HepG2 (cell line): Measurements from ENCODE around the gene MARF1. TPM values are rescaled to one million over a fixed set of nuclear protein-coding genes. Genes with fewer than 3 reads are reported as not detected.

Source experiments
- CC2D1A ChIP-seq: sonication (generic); formaldehyde crosslinking; IDR thresholded peaks from 2 replicates; pipeline ENCODE4 v1.8.1; 2023; ENCODE audit warnings: mild to moderate bottlenecking, missing genetic modification reagents
- ELF4 ChIP-seq: sonication (generic); formaldehyde crosslinking; IDR thresholded peaks from 2 replicates; pipeline ENCODE4 v1.5.0; 2020; ENCODE audit warnings: missing genetic modification reagents, mild to moderate bottlenecking, moderate library complexity, borderline replicate concordance
- FOXJ3 ChIP-seq: sonication (generic); formaldehyde crosslinking; IDR thresholded peaks from 2 replicates; pipeline ENCODE4 v1.4.0; 2020; ENCODE audit warnings: missing genetic modification reagents, mild to moderate bottlenecking, borderline replicate concordance
- GATAD2A ChIP-seq: IDR thresholded peaks from 2 replicates; pipeline ENCODE4 v1.6.1; 2016
- GMEB2 ChIP-seq: IDR thresholded peaks from 2 replicates; pipeline ENCODE4 v1.6.1; 2016; ENCODE audit warnings: missing biosample characterization, missing genetic modification reagents, low read depth
- HOXA9 ChIP-seq: sonication (generic); formaldehyde crosslinking; IDR thresholded peaks from 2 replicates; pipeline ENCODE4 v1.8.1; 2022; ENCODE audit warnings: missing genetic modification reagents, mild to moderate bottlenecking, moderate library complexity, borderline replicate concordance
- ISL2 ChIP-seq: sonication (generic); formaldehyde crosslinking; IDR thresholded peaks from 2 replicates; pipeline ENCODE4 v1.5.0; 2020; ENCODE audit warnings: missing genetic modification reagents
- KMT2A ChIP-seq: sonication (generic); formaldehyde crosslinking; IDR thresholded peaks from 2 replicates; pipeline ENCODE4 v1.4.0; 2020; ENCODE audit warnings: missing genetic modification reagents
- MXD1 ChIP-seq: sonication (generic); formaldehyde crosslinking; IDR thresholded peaks from 2 replicates; pipeline ENCODE4 v1.4.0; 2020; ENCODE audit warnings: mild to moderate bottlenecking, missing genetic modification reagents
- NRL ChIP-seq: sonication (generic); formaldehyde crosslinking; IDR thresholded peaks from 2 replicates; pipeline ENCODE4 v1.5.0; 2020; ENCODE audit warnings: missing genetic modification reagents, mild to moderate bottlenecking, moderate library complexity, borderline replicate concordance
- SIX4 ChIP-seq: sonication (generic); formaldehyde crosslinking; IDR thresholded peaks from 2 replicates; pipeline ENCODE4 v1.4.0; 2020; ENCODE audit warnings: missing genetic modification reagents
- SMAD1 ChIP-seq: sonication (generic); formaldehyde crosslinking; IDR thresholded peaks from 2 replicates; pipeline ENCODE4 v1.4.0; 2020; ENCODE audit warnings: missing genetic modification reagents, low read depth, mild to moderate bottlenecking, borderline replicate concordance
- ZBTB7B ChIP-seq: sonication (generic); formaldehyde crosslinking; IDR thresholded peaks from 2 replicates; pipeline ENCODE4 v1.4.0; 2020; ENCODE audit warnings: missing genetic modification reagents
- ZNF331 ChIP-seq: sonication (generic); formaldehyde crosslinking; IDR thresholded peaks from 2 replicates; pipeline ENCODE4 v1.4.0; 2020; ENCODE audit warnings: missing genetic modification reagents
- ZNF530 ChIP-seq: sonication (generic); formaldehyde crosslinking; IDR thresholded peaks from 2 replicates; pipeline ENCODE4 v1.5.0; 2020; ENCODE audit warnings: low read depth, mild to moderate bottlenecking, missing genetic modification reagents
- ZNF558 ChIP-seq: sonication (generic); formaldehyde crosslinking; IDR thresholded peaks from 2 replicates; pipeline ENCODE4 v1.9.0; 2022; ENCODE audit warnings: mild to moderate bottlenecking, missing genetic modification reagents, borderline replicate concordance
- ZNF569 ChIP-seq: sonication (generic); formaldehyde crosslinking; IDR thresholded peaks from 2 replicates; pipeline ENCODE4 v1.5.0; 2020; ENCODE audit warnings: mild to moderate bottlenecking, missing genetic modification reagents, moderate library complexity, borderline replicate concordance
- polyA plus RNA-seq, 8 experiments: library from polyadenylated mRNA; depleted of rRNA in 3 of 8; stranded (reverse) in 7 of 8; unstranded in 1 of 8; fragments of >200 nt; fragmentation: Illumina TruSeq in 4 of 8; extraction: Trizol in 4 of 8; gene quantifications; 2 replicates each; pipeline versions ENCODE4 v1.2.1 to v1.2.3, GENCODE V29; 2011 to 2016; ENCODE audit warnings: low read depth in 4 of 8, missing spikeins in 1 of 8, mixed read lengths in 1 of 8; ENCODE audit not compliant: insufficient read depth in 1 of 8
- total RNA-seq, 5 experiments: library from RNA; depleted of rRNA; stranded (reverse); fragments of >200 nt; fragmentation: Illumina TruSeq; extraction: Trizol; gene quantifications; 2 replicates each; pipeline ENCODE4 v1.2.3, GENCODE V29; 2016; ENCODE audit warnings: low read depth in 1 of 5
- TF ChIP-seq, protein P1 (sequence below), 2 experiments: IDR thresholded peaks; 2 replicates each; pipeline ENCODE4 v1.6.1; 2011 to 2012; ENCODE audit warnings: low read length in 2 of 2, borderline replicate concordance in 1 of 2, low read depth in 1 of 2, mild to moderate bottlenecking in 1 of 2, moderate library complexity in 1 of 2
- TF ChIP-seq, protein P2 (sequence below), 2 experiments: sonication (generic) in 1 of 2; formaldehyde crosslinking in 1 of 2; IDR thresholded peaks; 2 replicates each; pipeline versions ENCODE4 v1.5.1 to v1.6.1; 2011 to 2020; ENCODE audit warnings: borderline replicate concordance in 1 of 2, low read depth in 1 of 2, low read length in 1 of 2, mild to moderate bottlenecking in 1 of 2, missing genetic modification reagents in 1 of 2, moderate library complexity in 1 of 2
- TF ChIP-seq, protein P3 (sequence below): IDR thresholded peaks from 2 replicates; pipeline ENCODE4 v1.6.1; 2016; ENCODE audit warnings: low read depth, control low read depth

MARF1 gene
- total and polyA plus RNA-seq, 2 of the 13 experiments (the other 11 are each of a cell fraction or from before 2014, with no cell fraction given) = 8.7 to 20.7 TPM

DNA sequence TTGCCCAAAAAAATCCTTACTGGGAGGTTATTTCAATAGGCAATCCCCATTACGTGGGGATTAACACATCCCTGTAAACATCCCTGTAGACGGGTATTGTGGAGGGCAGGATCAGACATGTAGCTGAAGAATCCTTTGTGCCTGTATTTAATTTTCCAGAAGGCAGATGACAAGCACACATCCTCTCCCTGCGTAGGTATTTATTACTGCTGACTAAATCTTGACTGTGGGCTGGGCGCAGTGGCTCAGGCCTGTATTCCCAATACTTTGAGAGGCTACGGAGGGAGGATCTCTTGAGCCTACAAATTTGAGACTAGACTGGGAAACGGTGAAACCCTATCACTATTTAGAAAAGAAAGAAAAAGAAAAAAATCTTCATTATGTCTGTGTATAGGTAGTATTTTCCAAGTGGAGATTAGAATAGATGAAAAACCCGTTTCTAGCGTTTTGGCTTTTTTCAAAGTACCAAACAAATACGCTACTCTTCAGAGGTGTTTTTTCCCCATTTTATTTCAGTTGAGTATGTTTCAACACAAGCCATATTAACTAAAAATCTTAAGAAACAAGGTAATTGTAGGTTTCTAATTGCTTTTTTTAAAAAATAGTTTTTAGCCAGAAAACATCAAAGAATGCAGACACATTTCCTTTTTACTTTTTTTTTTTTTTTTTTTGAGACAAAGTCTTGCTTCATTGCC, 1.5 kb upstream of the MARF1 start (continued):
- TF ChIP-seq GMEB2 (CRISPR knock-in tag) (no peak), ZBTB7B (CRISPR knock-in tag) (no peak), KMT2A (CRISPR knock-in tag) (0 out of 2 replicates have a peak, but pooled peaks have one; percentile 45), MXD1 (CRISPR knock-in tag) (no peak), ZNF558 (CRISPR knock-in tag) (no peak), ZNF530 (CRISPR knock-in tag) (no peak), GATAD2A (CRISPR knock-in tag) (no peak), FOXJ3 (CRISPR knock-in tag) (no peak), CC2D1A (CRISPR knock-in tag) (no peak), SIX4 (CRISPR knock-in tag) (peak; percentile 49; the same call in 1 of the 2 replicates), ZNF331 (CRISPR knock-in tag) (peak; percentile 52; the same call in 1 of the 2 replicates), SMAD1 (CRISPR knock-in tag) (no peak), ZNF569 (CRISPR knock-in tag) (no peak), ELF4 (CRISPR knock-in tag) (no peak), HOXA9 (CRISPR knock-in tag) (no peak), NRL (CRISPR knock-in tag) (no peak), ISL2 (CRISPR knock-in tag) (0 out of 2 replicates have a peak, but pooled peaks have one; percentile 48)
- TF ChIP-seq, protein P1, sequence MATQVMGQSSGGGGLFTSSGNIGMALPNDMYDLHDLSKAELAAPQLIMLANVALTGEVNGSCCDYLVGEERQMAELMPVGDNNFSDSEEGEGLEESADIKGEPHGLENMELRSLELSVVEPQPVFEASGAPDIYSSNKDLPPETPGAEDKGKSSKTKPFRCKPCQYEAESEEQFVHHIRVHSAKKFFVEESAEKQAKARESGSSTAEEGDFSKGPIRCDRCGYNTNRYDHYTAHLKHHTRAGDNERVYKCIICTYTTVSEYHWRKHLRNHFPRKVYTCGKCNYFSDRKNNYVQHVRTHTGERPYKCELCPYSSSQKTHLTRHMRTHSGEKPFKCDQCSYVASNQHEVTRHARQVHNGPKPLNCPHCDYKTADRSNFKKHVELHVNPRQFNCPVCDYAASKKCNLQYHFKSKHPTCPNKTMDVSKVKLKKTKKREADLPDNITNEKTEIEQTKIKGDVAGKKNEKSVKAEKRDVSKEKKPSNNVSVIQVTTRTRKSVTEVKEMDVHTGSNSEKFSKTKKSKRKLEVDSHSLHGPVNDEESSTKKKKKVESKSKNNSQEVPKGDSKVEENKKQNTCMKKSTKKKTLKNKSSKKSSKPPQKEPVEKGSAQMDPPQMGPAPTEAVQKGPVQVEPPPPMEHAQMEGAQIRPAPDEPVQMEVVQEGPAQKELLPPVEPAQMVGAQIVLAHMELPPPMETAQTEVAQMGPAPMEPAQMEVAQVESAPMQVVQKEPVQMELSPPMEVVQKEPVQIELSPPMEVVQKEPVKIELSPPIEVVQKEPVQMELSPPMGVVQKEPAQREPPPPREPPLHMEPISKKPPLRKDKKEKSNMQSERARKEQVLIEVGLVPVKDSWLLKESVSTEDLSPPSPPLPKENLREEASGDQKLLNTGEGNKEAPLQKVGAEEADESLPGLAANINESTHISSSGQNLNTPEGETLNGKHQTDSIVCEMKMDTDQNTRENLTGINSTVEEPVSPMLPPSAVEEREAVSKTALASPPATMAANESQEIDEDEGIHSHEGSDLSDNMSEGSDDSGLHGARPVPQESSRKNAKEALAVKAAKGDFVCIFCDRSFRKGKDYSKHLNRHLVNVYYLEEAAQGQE (IDR thresholded peaks at IDR 0.05; ENCODE audit: borderline replicate concordance in 1 of 2, low read depth in 1 of 2, low read length in 2 of 2) = no peak
- TF ChIP-seq, protein P2, sequence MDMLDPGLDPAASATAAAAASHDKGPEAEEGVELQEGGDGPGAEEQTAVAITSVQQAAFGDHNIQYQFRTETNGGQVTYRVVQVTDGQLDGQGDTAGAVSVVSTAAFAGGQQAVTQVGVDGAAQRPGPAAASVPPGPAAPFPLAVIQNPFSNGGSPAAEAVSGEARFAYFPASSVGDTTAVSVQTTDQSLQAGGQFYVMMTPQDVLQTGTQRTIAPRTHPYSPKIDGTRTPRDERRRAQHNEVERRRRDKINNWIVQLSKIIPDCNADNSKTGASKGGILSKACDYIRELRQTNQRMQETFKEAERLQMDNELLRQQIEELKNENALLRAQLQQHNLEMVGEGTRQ (IDR thresholded peaks at IDR 0.05; ENCODE audit: low read depth, low read length) = no peak
- TF ChIP-seq, protein P2 (CRISPR knock-in tag; IDR thresholded peaks at IDR 0.05; ENCODE audit: borderline replicate concordance) = no peak
- TF ChIP-seq, protein P3, sequence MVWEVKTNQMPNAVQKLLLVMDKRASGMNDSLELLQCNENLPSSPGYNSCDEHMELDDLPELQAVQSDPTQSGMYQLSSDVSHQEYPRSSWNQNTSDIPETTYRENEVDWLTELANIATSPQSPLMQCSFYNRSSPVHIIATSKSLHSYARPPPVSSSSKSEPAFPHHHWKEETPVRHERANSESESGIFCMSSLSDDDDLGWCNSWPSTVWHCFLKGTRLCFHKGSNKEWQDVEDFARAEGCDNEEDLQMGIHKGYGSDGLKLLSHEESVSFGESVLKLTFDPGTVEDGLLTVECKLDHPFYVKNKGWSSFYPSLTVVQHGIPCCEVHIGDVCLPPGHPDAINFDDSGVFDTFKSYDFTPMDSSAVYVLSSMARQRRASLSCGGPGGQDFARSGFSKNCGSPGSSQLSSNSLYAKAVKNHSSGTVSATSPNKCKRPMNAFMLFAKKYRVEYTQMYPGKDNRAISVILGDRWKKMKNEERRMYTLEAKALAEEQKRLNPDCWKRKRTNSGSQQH (CRISPR knock-in tag) = no peak
